IMR-90 (cell line): ENCODE results near the gene OVOL1. TPM values are rescaled to one million over a fixed set of nuclear protein-coding genes. Genes with fewer than 3 reads are reported as not detected.
A peak's percentile ranks its signal among the peaks of the same experiment; 100 is the strongest.

Experiments
- ATAC-seq: fragments of 200-7000 bp; cut with Tn5 transposase; 2 replicates; pipeline ENCODE4 v1.9.1; 2020; ENCODE audit warnings: low read depth, mild to moderate bottlenecking, moderate library complexity
- BruUV-seq: library from RNA; stranded (reverse); fragments of 400-500 nt; replicated peaks from 2 replicates; lab custom pipeline; 2021; lab: Mats Ljungman, UMichigan
- CTCF ChIA-PET: fragments of 300-600 bp; formaldehyde crosslinking; extraction: SDS; loops from one replicate; lab custom pipeline; 2021; ENCODE audit warnings: antibody characterized with exemption; lab: Yijun Ruan, JAX
- POLR2A ChIA-PET: fragments of 300-600 bp; sonication (Branson Sonifier 250); formaldehyde crosslinking; loops from one replicate; lab custom pipeline; 2022; ENCODE audit warnings: antibody characterized with exemption; ENCODE audit not compliant: unreplicated experiment; lab: Charles Lee
- DNase-seq: peaks from one replicate; pipeline ENCODE4 v3.0.0; 2013
- H2AFZ ChIP-seq: replicated peaks from 2 replicates; pipeline ENCODE3; 2013; ENCODE audit warnings: low read length, mild to moderate bottlenecking; ENCODE audit not compliant: poor library complexity
- H2AK5ac ChIP-seq: 2 replicates; pipeline ENCODE4 v1.6.1; 2013; ENCODE audit warnings: low read depth, low read length, inconsistent platforms
- H2AK9ac ChIP-seq: replicated peaks from 2 replicates; pipeline ENCODE3; 2013; ENCODE audit warnings: mild to moderate bottlenecking, low read depth, low read length, moderate library complexity; ENCODE audit not compliant: poor library complexity
- H2BK120ac ChIP-seq: 2 replicates; pipeline ENCODE4 v1.6.1; 2013; ENCODE audit warnings: low read depth, low read length, inconsistent platforms
- H2BK15ac ChIP-seq: 3 replicates; pipeline ENCODE4 v1.6.1; 2013; ENCODE audit warnings: low read depth, low read length, inconsistent platforms
- H2BK20ac ChIP-seq: 2 replicates; pipeline ENCODE4 v1.6.1; 2013; ENCODE audit warnings: low read depth, mild to moderate bottlenecking, inconsistent platforms, low read length, moderate library complexity
- H2BK5ac ChIP-seq: 2 replicates; pipeline ENCODE4 v1.6.1; 2013; ENCODE audit warnings: mild to moderate bottlenecking, low read depth, low read length, inconsistent platforms; ENCODE audit not compliant: poor library complexity, severe bottlenecking
- H3K14ac ChIP-seq: replicated peaks from 2 replicates; pipeline ENCODE4 v1.6.1; 2013; ENCODE audit warnings: low read depth, low read length, inconsistent platforms
- H3K18ac ChIP-seq: 2 replicates; pipeline ENCODE4 v1.6.1; 2013; ENCODE audit warnings: low read depth, low read length, control low read depth
- H3K23ac ChIP-seq: 2 replicates; pipeline ENCODE4 v1.6.1; 2013; ENCODE audit warnings: low read depth, low read length, inconsistent platforms
- H3K27ac ChIP-seq: 2 replicates; pipeline ENCODE4 v1.5.1; 2013; ENCODE audit warnings: mild to moderate bottlenecking, control low read depth, low read length; ENCODE audit not compliant: insufficient read depth
- H3K27me3 ChIP-seq: 2 replicates; pipeline ENCODE4 v1.6.1; 2013; ENCODE audit warnings: low read length; ENCODE audit not compliant: control insufficient read depth, insufficient read depth
- H3K36me3 ChIP-seq: 2 replicates; pipeline ENCODE4 v1.6.1; 2013; ENCODE audit warnings: low read length, mixed read lengths; ENCODE audit not compliant: control insufficient read depth, insufficient read depth
- H3K4ac ChIP-seq: 2 replicates; pipeline ENCODE4 v1.6.1; 2013; ENCODE audit warnings: low read depth, low read length, inconsistent platforms
- H3K4me1 ChIP-seq: 2 replicates; pipeline ENCODE4 v1.6.1; 2013; ENCODE audit warnings: low read length, mixed read lengths; ENCODE audit not compliant: control insufficient read depth, insufficient read depth
- H3K4me2 ChIP-seq: 2 replicates; pipeline ENCODE4 v1.6.1; 2013; ENCODE audit warnings: low read depth, mild to moderate bottlenecking, control low read depth, low read length, moderate library complexity
- H3K4me3 ChIP-seq: 2 replicates; pipeline ENCODE4 v1.5.1; 2013; ENCODE audit warnings: low read depth, mild to moderate bottlenecking, control low read depth, low read length, moderate library complexity; ENCODE audit not compliant: insufficient read depth
- H3K56ac ChIP-seq: 2 replicates; pipeline ENCODE4 v1.6.1; 2013; ENCODE audit warnings: low read length, inconsistent platforms; ENCODE audit not compliant: insufficient read depth; ENCODE audit errors: extremely low read depth
- H3K79me1 ChIP-seq, 2 experiments: 2 replicates each; pipeline ENCODE4 v1.6.1; 2013; ENCODE audit warnings: low read length in 2 of 2, inconsistent platforms in 1 of 2, low read depth in 1 of 2
- H3K9ac ChIP-seq: 2 replicates; pipeline ENCODE4 v1.6.1; 2013; ENCODE audit warnings: low read depth, low read length, control low read depth
- H3K9me1 ChIP-seq: 2 replicates; pipeline ENCODE4 v1.6.1; 2013; ENCODE audit warnings: low read length, inconsistent platforms; ENCODE audit not compliant: insufficient read depth
- H3K9me3 ChIP-seq: 2 replicates; pipeline ENCODE4 v1.6.1; 2013; ENCODE audit warnings: low read length; ENCODE audit not compliant: control insufficient read depth, insufficient read depth
- H4K20me1 ChIP-seq: 2 replicates; pipeline ENCODE4 v1.6.1; 2013; ENCODE audit warnings: low read length, inconsistent platforms; ENCODE audit not compliant: insufficient read depth
- H4K5ac ChIP-seq: 2 replicates; pipeline ENCODE4 v1.6.1; 2013; ENCODE audit warnings: mild to moderate bottlenecking, low read depth, low read length, control low read depth
- H4K8ac ChIP-seq, 2 experiments: 2 replicates each; pipeline ENCODE4 v1.6.1; 2013; ENCODE audit warnings: low read depth in 2 of 2, low read length in 2 of 2, control low read depth in 1 of 2, inconsistent platforms in 1 of 2
- H4K91ac ChIP-seq: 2 replicates; pipeline ENCODE4 v1.6.1; 2013; ENCODE audit warnings: low read depth, low read length, inconsistent platforms; ENCODE audit not compliant: insufficient read depth
- BHLHE40 ChIP-seq: fragments of 150-350 bp; IDR thresholded peaks from 2 replicates; pipeline ENCODE4 v1.6.1; 2016; ENCODE audit warnings: mild to moderate bottlenecking, low read depth, low read length
- CEBPB ChIP-seq: IDR thresholded peaks from 2 replicates; pipeline ENCODE4 v1.6.1; 2012; ENCODE audit warnings: low read depth, low read length, improper control_type of control experiment
- CHD1 ChIP-seq: IDR thresholded peaks from 2 replicates; pipeline ENCODE4 v1.6.1; 2012; ENCODE audit warnings: low read depth, low read length, improper control_type of control experiment
- CTCF ChIP-seq: conservative IDR thresholded peaks from 2 replicates; pipeline ENCODE4 v1.5.1; 2012; ENCODE audit warnings: mild to moderate bottlenecking, low read depth, low read length, improper control_type of control experiment
- FOS ChIP-seq: fragments of 150-350 bp; IDR thresholded peaks from 2 replicates; pipeline ENCODE4 v1.6.1; 2016; ENCODE audit warnings: low read depth, low read length
- MAFK ChIP-seq: IDR thresholded peaks from 2 replicates; pipeline ENCODE4 v1.6.1; 2012; ENCODE audit warnings: low read depth, low read length, improper control_type of control experiment
- MAZ ChIP-seq: IDR thresholded peaks from 2 replicates; pipeline ENCODE4 v1.6.1; 2012; ENCODE audit warnings: low read depth, mild to moderate bottlenecking, low read length, improper control_type of control experiment, moderate library complexity, borderline replicate concordance
- MXI1 ChIP-seq: IDR thresholded peaks from 2 replicates; pipeline ENCODE4 v1.6.1; 2012; ENCODE audit warnings: low read depth, mild to moderate bottlenecking, low read length, moderate library complexity, borderline replicate concordance
- POLR2A ChIP-seq: IDR thresholded peaks from 2 replicates; pipeline ENCODE4 v1.6.1; 2012; ENCODE audit warnings: mild to moderate bottlenecking, low read depth, low read length
- RAD21 ChIP-seq: IDR thresholded peaks from 2 replicates; pipeline ENCODE4 v1.6.1; 2012; ENCODE audit warnings: low read length, improper control_type of control experiment
- RCOR1 ChIP-seq: IDR thresholded peaks from 2 replicates; pipeline ENCODE4 v1.6.1; 2012; ENCODE audit warnings: mild to moderate bottlenecking, low read length, improper control_type of control experiment; ENCODE audit not compliant: insufficient replicate concordance
- SMC3 ChIP-seq: fragments of 150-350 bp; IDR thresholded peaks from 2 replicates; pipeline ENCODE4 v1.6.1; 2016; ENCODE audit warnings: low read depth, mild to moderate bottlenecking, antibody characterized with exemption, low read length, moderate library complexity
- WGBS, 2 experiments: methylation state at CpG; one replicate each; pipeline versions ENCODE4 v1.1.5 to v1.1.7; 2013; ENCODE audit warnings: missing lambda C conversion rate in 2 of 2; ENCODE audit not compliant: insufficient read length in 1 of 2; ENCODE audit errors: extremely low coverage in 2 of 2; 5-methylcytosine and 5-hydroxymethylcytosine counted together
- dilution Hi-C: fragments of 300-500 bp; cut with HindIII; formaldehyde crosslinking; loops from one replicate; pipeline ENCODE4 v1.14.3; 2018; ENCODE audit warnings: low sequenced_read_pairs; ENCODE audit not compliant: unreplicated experiment
- in situ Hi-C: fragments of 300-500 bp; cut with MboI; formaldehyde crosslinking; loops from 3 replicates; pipeline ENCODE4 v1.14.3; 2019; ENCODE audit warnings: low sequenced_read_pairs, inconsistent platforms, mixed read lengths
- intact Hi-C: fragments of 100-400 bp; cut with micrococcal nuclease; formaldehyde crosslinking; loops from 2 replicates; pipeline ENCODE4 v1.10.0; 2022
- polyA plus RNA-seq, 3 experiments: library from polyadenylated mRNA; depleted of rRNA; stranded (reverse); fragments of >200 nt; gene quantifications; 2 replicates each; pipeline ENCODE4 v1.2.3, GENCODE V29; 2012; ENCODE audit warnings: low replicate concordance in 1 of 3
- total RNA-seq: library from RNA; depleted of rRNA; stranded (reverse); fragments of >200 nt; gene quantifications from 2 replicates; pipeline ENCODE4 v1.2.3, GENCODE V29; 2012

The OVOL1 gene
- total and polyA plus RNA-seq, 2 of the 4 experiments (the other 2 are of a cell fraction), result not detected

GRCh38 chr11:65810046-65810868, 23.4 kb downstream of the OVOL1 start:
- no peaks in the 10 kb centered on the region for H3K79me1 ChIP-seq
- intact Hi-C loops, result no loop called here
- H4K8ac ChIP-seq, result no peak overlapping the region
- ChIA-PET CTCF (no interaction called here), POLR2A (no interaction called here)
- no peaks in the 10 kb centered on the region for H3K9me3 ChIP-seq
- DNase-seq, result no peak
- no peak overlapping the region for H4K5ac ChIP-seq
- TF ChIP-seq CHD1 (no peak), CEBPB (no peak), BHLHE40 (no peak), CTCF (no peak), SMC3 (no peak), RCOR1 (no peak), MAZ (no peak), FOS (no peak), POLR2A (no peak), MAFK (no peak), MXI1 (no peak), RAD21 (no peak)
- no peak overlapping the region for H2AK5ac ChIP-seq
- no peak overlapping the region for H2BK20ac ChIP-seq
- H3K56ac ChIP-seq, result no peak overlapping the region
- no peak overlapping the region for H2AK9ac ChIP-seq
- no peak overlapping the region for H2BK120ac ChIP-seq
- peak overlapping the region; percentile 61 for H2AFZ ChIP-seq
- dilution Hi-C loops, result no loop called here
- H4K91ac ChIP-seq, result no peak overlapping the region
- peaks cover 3% of the 10 kb centered on the region; the same call in 1 of the 2 replicates for H3K9me1 ChIP-seq
- H3K4me3 ChIP-seq, result no peak overlapping the region
- no peak overlapping the region for H2BK5ac ChIP-seq
- H3K27ac ChIP-seq, result no peak overlapping the region
- H2BK15ac ChIP-seq, result no peak overlapping the region
- H3K4ac ChIP-seq, result no peak overlapping the region
- no peak overlapping the region for H3K23ac ChIP-seq
- no peak overlapping the region for H3K18ac ChIP-seq
- H3K4me2 ChIP-seq, result no peak overlapping the region
- BruUV-seq, result no TSS peak
- no peak overlapping the region for H3K14ac ChIP-seq
- H4K20me1 ChIP-seq, result no peaks in the 10 kb centered on the region
- ATAC-seq, result no peak
- in situ Hi-C loops, result no loop called here
- H3K36me3 ChIP-seq, result no peaks in the 10 kb centered on the region
- WGBS, 2 experiments, result 79% methylated on average over 14 of the region's 23 CpGs; no CpG with 5 or more reads in 1 of the 2 experiments
- no peak overlapping the region for H3K9ac ChIP-seq
- peaks cover 34% of the 10 kb centered on the region for H3K27me3 ChIP-seq
- no peaks in the 10 kb centered on the region for H3K4me1 ChIP-seq
